Caki2 (cell line): ENCODE data around the gene COG8. TPM values are rescaled to one million over a fixed set of nuclear protein-coding genes. Genes with fewer than 3 reads are reported as not detected.

Source experiments
- DNase-seq: peaks from one replicate; pipeline ENCODE4 v3.0.0-alpha.2; 2015; ENCODE audit warnings: low read depth
- in situ Hi-C: cut with HindIII; loops from 2 replicates; pipeline ENCODE4 v1.10.0; 2016; ENCODE audit warnings: low sequenced_read_pairs, low pct_unique_long_range_greater_than_20kb, mixed read lengths
- total RNA-seq: library from RNA; depleted of rRNA; stranded (reverse); fragments of >200 nt; shearing (Covaris generic); gene quantifications from 2 replicates; pipeline ENCODE4 v1.2.3, GENCODE V29; 2014; ENCODE audit warnings: low replicate concordance

The COG8 gene
- total RNA-seq, 1 experiment from 2014 or later = 56.2 TPM

- in situ Hi-C loops = no loop called here
Observed at GRCh38 chr16:69350536-69351133, 11.3 kb upstream of the COG8 start.

GRCh38 chr16:69349536-69349935 lies 10.2 kb upstream of the COG8 start:
- in situ Hi-C loops = no loop called here
- no peak for DNase-seq

More at GRCh38 chr16:69350536-69351133, 11.3 kb upstream of the COG8 start:
- no peak for DNase-seq

DNA sequence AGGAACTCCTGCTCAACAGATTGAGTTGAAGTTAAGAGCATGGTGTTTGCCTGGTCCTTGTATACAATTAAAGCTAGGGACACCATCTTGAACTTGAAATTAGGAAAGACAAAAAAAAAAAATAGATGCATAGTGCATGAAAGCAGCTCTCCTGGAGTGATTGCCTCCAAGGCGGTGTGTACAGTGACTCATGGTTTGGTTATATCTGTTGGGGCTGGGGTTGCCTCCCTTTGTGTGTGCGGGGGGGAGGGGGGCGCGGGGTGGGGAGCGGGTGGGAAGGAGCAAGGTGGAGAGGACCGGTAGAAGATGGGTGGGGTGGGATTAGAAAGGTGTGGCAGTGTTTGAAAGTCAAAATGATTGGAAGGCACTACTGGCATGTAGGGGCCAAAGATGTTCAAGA lies 8.9 kb upstream of the COG8 start:
- no peak for DNase-seq
- in situ Hi-C loops = no loop called here

DNA sequence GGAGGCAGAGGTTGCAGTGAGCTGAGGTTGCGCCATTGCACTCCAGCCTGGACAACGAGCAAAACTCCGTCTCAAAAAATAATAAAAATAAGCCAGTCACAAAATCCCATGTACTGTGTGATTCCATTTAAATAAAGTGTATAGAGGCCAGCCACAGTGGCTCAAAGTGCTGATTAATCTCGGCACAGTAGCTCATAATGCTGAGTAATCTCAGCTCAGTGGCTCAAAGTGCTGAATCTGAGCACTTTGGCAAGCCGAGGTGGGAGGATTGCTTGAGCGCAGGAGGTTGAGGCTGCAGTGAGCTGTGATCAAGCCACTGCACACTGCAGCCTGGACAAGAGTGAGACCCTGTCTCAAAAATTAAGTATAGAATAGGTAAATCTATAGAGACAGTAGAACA lies 7.3 kb upstream of the COG8 start:
- in situ Hi-C loops = no loop called here
- DNase-seq = no peak

DNA sequence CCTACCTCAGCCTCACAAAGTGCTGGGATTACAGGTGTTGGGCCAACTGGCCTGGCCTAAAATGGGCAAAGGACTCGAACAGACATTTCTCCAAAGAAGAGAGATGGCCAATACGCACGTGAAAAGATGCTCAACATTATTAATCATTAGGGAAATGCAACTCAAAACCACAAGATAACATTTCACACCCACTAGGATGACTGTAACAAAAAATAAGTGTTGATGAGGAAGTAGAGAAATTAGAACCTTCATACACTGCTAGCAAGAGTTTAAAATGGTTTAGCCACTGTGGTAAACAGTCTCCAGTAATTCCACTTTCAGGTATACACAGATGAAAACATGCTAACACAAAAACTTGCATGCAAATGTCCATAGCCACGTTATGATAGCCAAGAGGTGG lies 6.6 kb upstream of the COG8 start:
- DNase-seq = no peak
- in situ Hi-C loops = no loop called here

DNA sequence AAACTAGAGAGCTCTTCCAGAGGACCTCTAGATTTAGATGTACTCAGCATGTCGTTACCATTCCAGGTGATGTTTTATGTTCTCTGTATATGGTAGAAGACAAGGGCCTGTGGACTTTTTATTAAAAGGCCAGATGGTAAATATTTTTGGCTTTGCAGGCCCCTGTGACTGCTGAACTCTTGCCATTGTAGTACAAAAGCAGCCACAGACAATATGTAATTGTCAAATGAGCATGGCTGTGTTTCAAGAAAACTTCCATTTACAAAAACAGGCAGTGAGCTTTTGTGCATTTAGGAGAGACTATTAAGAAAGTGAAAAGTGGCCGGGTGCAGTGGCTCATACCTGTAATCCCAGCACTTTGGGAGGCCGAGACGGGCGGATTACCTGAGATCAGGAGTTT lies 4.8 kb upstream of the COG8 start:
- no peak for DNase-seq
- in situ Hi-C loops = no loop called here

- in situ Hi-C loops = no loop called here
Observed at GRCh38 chr16:69340095-69340644, 806 bp upstream of the COG8 start.

GRCh38 chr16:69338557-69339288 lies 641 bp downstream of the COG8 start:
- DNase-seq = no peak
- in situ Hi-C loops = no loop called here

More at GRCh38 chr16:69340095-69340644, 806 bp upstream of the COG8 start:
- DNase-seq = no peak

- in situ Hi-C loops = no loop called here
- DNase-seq = no peak
Observed at GRCh38 chr16:69334696-69335095, 4.7 kb downstream of the COG8 start.

DNA sequence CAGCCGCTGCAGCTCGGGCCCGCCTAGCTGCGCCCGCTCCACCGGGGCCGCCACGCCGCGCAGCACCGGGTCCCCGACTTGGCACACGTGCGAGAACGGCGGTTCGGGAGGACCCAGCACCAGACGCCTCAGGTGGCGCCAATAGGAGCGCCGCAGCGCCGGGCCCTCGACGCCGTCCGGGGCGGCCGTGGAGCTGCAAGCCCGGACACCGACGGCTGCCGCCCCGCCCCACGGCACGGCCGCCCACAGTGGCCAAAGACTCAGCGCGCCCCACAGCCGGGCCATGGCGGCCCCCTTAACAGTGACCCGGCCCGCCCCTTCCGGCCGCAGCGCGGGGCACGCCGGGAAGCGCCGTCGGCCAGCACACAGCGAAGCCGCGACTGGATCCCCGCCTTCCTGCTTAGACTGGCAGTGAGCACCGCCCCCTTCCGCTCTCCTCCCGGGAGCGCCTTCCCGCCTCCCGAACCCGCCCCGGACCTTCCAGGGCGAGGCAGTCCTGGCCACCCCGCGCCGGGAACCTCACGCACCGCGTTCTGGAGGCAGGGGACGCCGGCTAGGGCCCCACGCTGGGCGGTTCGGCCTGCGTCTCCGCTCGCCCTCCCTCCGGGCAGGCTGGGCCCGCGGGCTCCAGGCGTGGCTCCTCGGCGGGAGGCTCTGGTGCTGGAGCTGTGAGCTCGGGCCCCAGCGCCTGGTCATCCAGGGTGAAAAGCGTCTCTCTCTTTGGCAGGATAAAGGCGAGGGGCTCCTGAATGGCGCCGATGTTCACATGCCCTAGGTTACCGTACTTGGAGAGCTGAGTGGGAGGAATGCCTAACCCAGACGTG lies 8.9 kb downstream of the COG8 start, which contains the start of gene PDF:
TSS of gene PDF (minus strand) at position 303 of the 824 bp plus-strand sequence. CDS start at position 285, 18 bp downstream.
- DNase-seq = peak; percentile 94
- in situ Hi-C loops = no loop called here

DNA sequence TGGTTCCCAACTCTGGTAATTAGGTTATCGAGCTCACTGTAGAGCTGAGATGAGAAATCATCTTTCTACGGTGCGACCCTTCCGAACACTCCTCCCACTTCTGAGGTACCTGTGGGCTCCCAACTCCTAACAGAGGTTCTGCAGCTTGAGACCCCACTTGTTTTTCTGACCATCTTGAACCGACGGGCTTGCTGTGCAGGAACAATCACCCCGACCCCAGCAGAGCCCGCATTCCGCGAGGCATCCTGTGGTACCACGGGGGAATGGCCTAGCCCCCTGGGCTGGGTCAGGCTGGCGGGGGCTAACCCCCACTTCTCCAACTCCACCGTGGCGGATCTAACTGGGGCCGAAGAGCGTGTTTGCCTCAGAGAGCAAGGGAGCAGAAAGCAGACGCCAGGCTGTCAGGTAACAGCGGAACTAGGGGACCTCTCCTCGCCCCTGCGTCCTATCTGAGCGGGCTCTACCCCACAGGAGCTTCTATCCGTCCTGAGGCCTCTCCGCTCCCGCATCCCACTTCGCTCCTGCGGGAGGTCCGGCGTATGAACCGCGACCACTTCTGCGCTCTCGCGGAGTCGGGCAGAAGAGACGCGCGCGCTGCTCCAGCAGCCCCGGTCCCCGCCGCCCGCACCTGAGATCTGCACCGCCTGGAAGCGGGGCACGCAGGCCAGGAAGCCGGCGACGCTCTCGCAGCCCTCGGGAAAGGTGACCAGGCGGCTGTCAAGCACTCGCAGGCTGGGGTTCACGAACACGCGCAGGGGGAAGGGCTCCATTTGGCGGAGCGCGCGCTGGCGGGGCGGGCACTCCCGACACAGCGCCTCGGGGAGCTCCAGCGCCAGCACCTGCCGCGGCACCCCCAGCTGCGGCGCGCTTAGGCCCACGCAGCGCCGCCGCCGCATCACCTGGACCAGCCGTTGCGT lies 9.7 kb downstream of the COG8 start:
- in situ Hi-C loops = no loop called here
- no peak for DNase-seq

- in situ Hi-C loops = no loop called here
- peak; percentile 58 for DNase-seq
Observed at GRCh38 chr16:69328854-69329316, 10.5 kb downstream of the COG8 start.

GRCh38 chr16:69327585-69328310 lies 11.6 kb downstream of the COG8 start:
- no peak for DNase-seq
- in situ Hi-C loops = no loop called here

GRCh38 chr16:69326172-69326873 lies 13.0 kb downstream of the COG8 start:
- DNase-seq = peak; percentile 80
- in situ Hi-C loops = no loop called here

- in situ Hi-C loops = no loop called here
- DNase-seq = no peak
Observed at GRCh38 chr16:69325784-69326171, 13.6 kb downstream of the COG8 start.

GRCh38 chr16:69324585-69325253 lies 14.6 kb downstream of the COG8 start:
- in situ Hi-C loops = no loop called here
- DNase-seq = no peak
